IMR-90 (cell line): Measurements from ENCODE around the gene C1GALT1. TPM values are rescaled to one million over a fixed set of nuclear protein-coding genes. Genes with fewer than 3 reads are reported as not detected.
A peak's percentile ranks its signal among the peaks of the same experiment; 100 is the strongest.

ENCODE experiments used
- ATAC-seq: fragments of 200-7000 bp; cut with Tn5 transposase; 2 replicates; pipeline ENCODE4 v1.9.1; 2020; ENCODE audit warnings: low read depth, mild to moderate bottlenecking, moderate library complexity
- BruUV-seq: library from RNA; stranded (reverse); fragments of 400-500 nt; replicated peaks from 2 replicates; lab custom pipeline; 2021; lab: Mats Ljungman, UMichigan
- CTCF ChIA-PET: fragments of 300-600 bp; formaldehyde crosslinking; extraction: SDS; loops from one replicate; lab custom pipeline; 2021; ENCODE audit warnings: antibody characterized with exemption; lab: Yijun Ruan, JAX
- POLR2A ChIA-PET: fragments of 300-600 bp; sonication (Branson Sonifier 250); formaldehyde crosslinking; loops from one replicate; lab custom pipeline; 2022; ENCODE audit warnings: antibody characterized with exemption; ENCODE audit not compliant: unreplicated experiment; lab: Charles Lee
- DNase-seq: peaks from one replicate; pipeline ENCODE4 v3.0.0; 2013
- H2AFZ ChIP-seq: replicated peaks from 2 replicates; pipeline ENCODE3; 2013; ENCODE audit warnings: low read length, mild to moderate bottlenecking; ENCODE audit not compliant: poor library complexity
- H2AK5ac ChIP-seq: 2 replicates; pipeline ENCODE4 v1.6.1; 2013; ENCODE audit warnings: low read depth, low read length, inconsistent platforms
- H2AK9ac ChIP-seq: replicated peaks from 2 replicates; pipeline ENCODE3; 2013; ENCODE audit warnings: mild to moderate bottlenecking, low read depth, low read length, moderate library complexity; ENCODE audit not compliant: poor library complexity
- H2BK120ac ChIP-seq: 2 replicates; pipeline ENCODE4 v1.6.1; 2013; ENCODE audit warnings: low read depth, low read length, inconsistent platforms
- H2BK15ac ChIP-seq: 3 replicates; pipeline ENCODE4 v1.6.1; 2013; ENCODE audit warnings: low read depth, low read length, inconsistent platforms
- H2BK20ac ChIP-seq: 2 replicates; pipeline ENCODE4 v1.6.1; 2013; ENCODE audit warnings: low read depth, mild to moderate bottlenecking, inconsistent platforms, low read length, moderate library complexity
- H2BK5ac ChIP-seq: 2 replicates; pipeline ENCODE4 v1.6.1; 2013; ENCODE audit warnings: mild to moderate bottlenecking, low read depth, low read length, inconsistent platforms; ENCODE audit not compliant: poor library complexity, severe bottlenecking
- H3K14ac ChIP-seq: replicated peaks from 2 replicates; pipeline ENCODE4 v1.6.1; 2013; ENCODE audit warnings: low read depth, low read length, inconsistent platforms
- H3K18ac ChIP-seq: 2 replicates; pipeline ENCODE4 v1.6.1; 2013; ENCODE audit warnings: low read depth, low read length, control low read depth
- H3K23ac ChIP-seq: 2 replicates; pipeline ENCODE4 v1.6.1; 2013; ENCODE audit warnings: low read depth, low read length, inconsistent platforms
- H3K27ac ChIP-seq: 2 replicates; pipeline ENCODE4 v1.5.1; 2013; ENCODE audit warnings: mild to moderate bottlenecking, control low read depth, low read length; ENCODE audit not compliant: insufficient read depth
- H3K27me3 ChIP-seq: 2 replicates; pipeline ENCODE4 v1.6.1; 2013; ENCODE audit warnings: low read length; ENCODE audit not compliant: control insufficient read depth, insufficient read depth
- H3K36me3 ChIP-seq: 2 replicates; pipeline ENCODE4 v1.6.1; 2013; ENCODE audit warnings: low read length, mixed read lengths; ENCODE audit not compliant: control insufficient read depth, insufficient read depth
- H3K4ac ChIP-seq: 2 replicates; pipeline ENCODE4 v1.6.1; 2013; ENCODE audit warnings: low read depth, low read length, inconsistent platforms
- H3K4me1 ChIP-seq: 2 replicates; pipeline ENCODE4 v1.6.1; 2013; ENCODE audit warnings: low read length, mixed read lengths; ENCODE audit not compliant: control insufficient read depth, insufficient read depth
- H3K4me2 ChIP-seq: 2 replicates; pipeline ENCODE4 v1.6.1; 2013; ENCODE audit warnings: low read depth, mild to moderate bottlenecking, control low read depth, low read length, moderate library complexity
- H3K4me3 ChIP-seq: 2 replicates; pipeline ENCODE4 v1.5.1; 2013; ENCODE audit warnings: low read depth, mild to moderate bottlenecking, control low read depth, low read length, moderate library complexity; ENCODE audit not compliant: insufficient read depth
- H3K56ac ChIP-seq: 2 replicates; pipeline ENCODE4 v1.6.1; 2013; ENCODE audit warnings: low read length, inconsistent platforms; ENCODE audit not compliant: insufficient read depth; ENCODE audit errors: extremely low read depth
- H3K79me1 ChIP-seq, 2 experiments: 2 replicates each; pipeline ENCODE4 v1.6.1; 2013; ENCODE audit warnings: low read length in 2 of 2, inconsistent platforms in 1 of 2, low read depth in 1 of 2
- H3K9ac ChIP-seq: 2 replicates; pipeline ENCODE4 v1.6.1; 2013; ENCODE audit warnings: low read depth, low read length, control low read depth
- H3K9me1 ChIP-seq: 2 replicates; pipeline ENCODE4 v1.6.1; 2013; ENCODE audit warnings: low read length, inconsistent platforms; ENCODE audit not compliant: insufficient read depth
- H3K9me3 ChIP-seq: 2 replicates; pipeline ENCODE4 v1.6.1; 2013; ENCODE audit warnings: low read length; ENCODE audit not compliant: control insufficient read depth, insufficient read depth
- H4K20me1 ChIP-seq: 2 replicates; pipeline ENCODE4 v1.6.1; 2013; ENCODE audit warnings: low read length, inconsistent platforms; ENCODE audit not compliant: insufficient read depth
- H4K5ac ChIP-seq: 2 replicates; pipeline ENCODE4 v1.6.1; 2013; ENCODE audit warnings: mild to moderate bottlenecking, low read depth, low read length, control low read depth
- H4K8ac ChIP-seq, 2 experiments: 2 replicates each; pipeline ENCODE4 v1.6.1; 2013; ENCODE audit warnings: low read depth in 2 of 2, low read length in 2 of 2, control low read depth in 1 of 2, inconsistent platforms in 1 of 2
- H4K91ac ChIP-seq: 2 replicates; pipeline ENCODE4 v1.6.1; 2013; ENCODE audit warnings: low read depth, low read length, inconsistent platforms; ENCODE audit not compliant: insufficient read depth
- BHLHE40 ChIP-seq: fragments of 150-350 bp; IDR thresholded peaks from 2 replicates; pipeline ENCODE4 v1.6.1; 2016; ENCODE audit warnings: mild to moderate bottlenecking, low read depth, low read length
- CEBPB ChIP-seq: IDR thresholded peaks from 2 replicates; pipeline ENCODE4 v1.6.1; 2012; ENCODE audit warnings: low read depth, low read length, improper control_type of control experiment
- CHD1 ChIP-seq: IDR thresholded peaks from 2 replicates; pipeline ENCODE4 v1.6.1; 2012; ENCODE audit warnings: low read depth, low read length, improper control_type of control experiment
- CTCF ChIP-seq: conservative IDR thresholded peaks from 2 replicates; pipeline ENCODE4 v1.5.1; 2012; ENCODE audit warnings: mild to moderate bottlenecking, low read depth, low read length, improper control_type of control experiment
- ELK1 ChIP-seq: fragments of 150-350 bp; IDR thresholded peaks from 2 replicates; pipeline ENCODE4 v1.6.1; 2016; ENCODE audit warnings: low read depth, mild to moderate bottlenecking, low read length, moderate library complexity, borderline replicate concordance
- FOS ChIP-seq: fragments of 150-350 bp; IDR thresholded peaks from 2 replicates; pipeline ENCODE4 v1.6.1; 2016; ENCODE audit warnings: low read depth, low read length
- MAFK ChIP-seq: IDR thresholded peaks from 2 replicates; pipeline ENCODE4 v1.6.1; 2012; ENCODE audit warnings: low read depth, low read length, improper control_type of control experiment
- MAZ ChIP-seq: IDR thresholded peaks from 2 replicates; pipeline ENCODE4 v1.6.1; 2012; ENCODE audit warnings: low read depth, mild to moderate bottlenecking, low read length, improper control_type of control experiment, moderate library complexity, borderline replicate concordance
- MXI1 ChIP-seq: IDR thresholded peaks from 2 replicates; pipeline ENCODE4 v1.6.1; 2012; ENCODE audit warnings: low read depth, mild to moderate bottlenecking, low read length, moderate library complexity, borderline replicate concordance
- NFE2L2 ChIP-seq: fragments of 150-350 bp; IDR thresholded peaks from 2 replicates; pipeline ENCODE4 v1.6.1; 2016; ENCODE audit warnings: low read depth, mild to moderate bottlenecking, low read length
- POLR2A ChIP-seq: IDR thresholded peaks from 2 replicates; pipeline ENCODE4 v1.6.1; 2012; ENCODE audit warnings: mild to moderate bottlenecking, low read depth, low read length
- RAD21 ChIP-seq: IDR thresholded peaks from 2 replicates; pipeline ENCODE4 v1.6.1; 2012; ENCODE audit warnings: low read length, improper control_type of control experiment
- RCOR1 ChIP-seq: IDR thresholded peaks from 2 replicates; pipeline ENCODE4 v1.6.1; 2012; ENCODE audit warnings: mild to moderate bottlenecking, low read length, improper control_type of control experiment; ENCODE audit not compliant: insufficient replicate concordance
- RFX5 ChIP-seq: IDR thresholded peaks from 2 replicates; pipeline ENCODE4 v1.8.0; 2012; ENCODE audit warnings: low read depth, mild to moderate bottlenecking, low read length, moderate library complexity
- SMC3 ChIP-seq: fragments of 150-350 bp; IDR thresholded peaks from 2 replicates; pipeline ENCODE4 v1.6.1; 2016; ENCODE audit warnings: low read depth, mild to moderate bottlenecking, antibody characterized with exemption, low read length, moderate library complexity
- WGBS, 2 experiments: methylation state at CpG; one replicate each; pipeline versions ENCODE4 v1.1.5 to v1.1.7; 2013; ENCODE audit warnings: missing lambda C conversion rate in 2 of 2; ENCODE audit not compliant: insufficient read length in 1 of 2; ENCODE audit errors: extremely low coverage in 2 of 2; 5-methylcytosine and 5-hydroxymethylcytosine counted together
- dilution Hi-C: fragments of 300-500 bp; cut with HindIII; formaldehyde crosslinking; loops from one replicate; pipeline ENCODE4 v1.14.3; 2018; ENCODE audit warnings: low sequenced_read_pairs; ENCODE audit not compliant: unreplicated experiment
- in situ Hi-C: fragments of 300-500 bp; cut with MboI; formaldehyde crosslinking; loops from 3 replicates; pipeline ENCODE4 v1.14.3; 2019; ENCODE audit warnings: low sequenced_read_pairs, inconsistent platforms, mixed read lengths
- intact Hi-C: fragments of 100-400 bp; cut with micrococcal nuclease; formaldehyde crosslinking; loops from 2 replicates; pipeline ENCODE4 v1.10.0; 2022
- polyA plus RNA-seq, 3 experiments: library from polyadenylated mRNA; depleted of rRNA; stranded (reverse); fragments of >200 nt; gene quantifications; 2 replicates each; pipeline ENCODE4 v1.2.3, GENCODE V29; 2012; ENCODE audit warnings: low replicate concordance in 1 of 3
- total RNA-seq: library from RNA; depleted of rRNA; stranded (reverse); fragments of >200 nt; gene quantifications from 2 replicates; pipeline ENCODE4 v1.2.3, GENCODE V29; 2012
- TF ChIP-seq, protein P1 (sequence below): fragments of 150-350 bp; IDR thresholded peaks from 2 replicates; pipeline ENCODE4 v1.6.1; 2017; ENCODE audit warnings: mild to moderate bottlenecking, antibody characterized with exemption, low read length, low read depth

C1GALT1 gene
- total and polyA plus RNA-seq, 2 of the 4 experiments (the other 2 are of a cell fraction), result 11.6 to 12.2 TPM

- ATAC-seq (peak; percentile 59), DNase-seq (peak; percentile 39)
- H2BK5ac ChIP-seq, result no peak overlapping the region
- H2BK120ac ChIP-seq, result no peak overlapping the region
- no peaks in the 10 kb centered on the region for H3K9me3 ChIP-seq
- no peak overlapping the region for H4K8ac ChIP-seq
- in situ Hi-C loops, result no loop called here
- no peak overlapping the region for H4K91ac ChIP-seq
- H3K9me1 ChIP-seq, result no peaks in the 10 kb centered on the region
- H3K4me1 ChIP-seq, result no peaks in the 10 kb centered on the region
- H3K4ac ChIP-seq, result no peak overlapping the region
- no peak overlapping the region for H2BK20ac ChIP-seq
- no peak overlapping the region for H3K4me3 ChIP-seq
- no peak overlapping the region for H3K4me2 ChIP-seq
- no peak overlapping the region for H2AK5ac ChIP-seq
- peaks cover 0 to 7% of the 10 kb centered on the region in 2 experiments; a peak in 1 of 4 replicates for H3K79me1 ChIP-seq
- dilution Hi-C loops, result no loop called here
- intact Hi-C loops, result loop anchor here (5.0 kb wide), 1 partner anchor 53 kb away; the partner anchor contains the start of gene C1GALT1
- no peak overlapping the region for H2AFZ ChIP-seq
- no peaks in the 10 kb centered on the region for H3K27me3 ChIP-seq
- H3K56ac ChIP-seq, result no peak overlapping the region
- H3K14ac ChIP-seq, result no peak overlapping the region
- ChIA-PET CTCF (interaction anchor here (0.7 kb wide), 1 partner anchor 13 kb away, joined by 3 read pairs; no protein-coding TSS in a partner anchor), POLR2A (interaction anchor here (1.0 kb wide), 1 partner anchor 51 kb away, joined by 4 read pairs; no protein-coding TSS in a partner anchor)
- no CpG with 5 or more reads among the region's 3 CpGs for WGBS, 2 experiments
- H4K20me1 ChIP-seq, result no peaks in the 10 kb centered on the region
- no TSS peak for BruUV-seq
- no peaks in the 10 kb centered on the region for H3K36me3 ChIP-seq
- TF ChIP-seq RCOR1, result no peak
- no peak for TF ChIP-seq BHLHE40
- no peak for TF ChIP-seq CTCF
- TF ChIP-seq SMC3, result no peak
- TF ChIP-seq NFE2L2, result no peak
- no peak for TF ChIP-seq RAD21
- no peak for TF ChIP-seq FOS
- TF ChIP-seq ELK1, result no peak
- no peak for TF ChIP-seq CEBPB
- TF ChIP-seq MAFK, result no peak
- TF ChIP-seq POLR2A, result no peak
- no peak for TF ChIP-seq MAZ
- TF ChIP-seq MXI1, result no peak
- no peak for TF ChIP-seq CHD1
- TF ChIP-seq, protein P1, sequence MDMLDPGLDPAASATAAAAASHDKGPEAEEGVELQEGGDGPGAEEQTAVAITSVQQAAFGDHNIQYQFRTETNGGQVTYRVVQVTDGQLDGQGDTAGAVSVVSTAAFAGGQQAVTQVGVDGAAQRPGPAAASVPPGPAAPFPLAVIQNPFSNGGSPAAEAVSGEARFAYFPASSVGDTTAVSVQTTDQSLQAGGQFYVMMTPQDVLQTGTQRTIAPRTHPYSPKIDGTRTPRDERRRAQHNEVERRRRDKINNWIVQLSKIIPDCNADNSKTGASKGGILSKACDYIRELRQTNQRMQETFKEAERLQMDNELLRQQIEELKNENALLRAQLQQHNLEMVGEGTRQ, result no peak
- no peak for TF ChIP-seq RFX5
- H2BK15ac ChIP-seq, result no peak overlapping the region
- no peak overlapping the region for H3K23ac ChIP-seq
- no peak overlapping the region for H3K27ac ChIP-seq
- H3K9ac ChIP-seq, result no peak overlapping the region
- H2AK9ac ChIP-seq, result no peak overlapping the region
- H3K18ac ChIP-seq, result no peak overlapping the region
- H4K5ac ChIP-seq, result no peak overlapping the region
Measured at GRCh38 chr7:7235347-7235746, 53.0 kb downstream of the C1GALT1 start.
